ENCODE measurements around the gene TMEM63A. TPM values are rescaled to one million over a fixed set of nuclear protein-coding genes. Genes with fewer than 3 reads are reported as not detected.

Gene TMEM63A
- total RNA-seq, 1 experiment from 2014 or later, result 91.7 TPM

DNA sequence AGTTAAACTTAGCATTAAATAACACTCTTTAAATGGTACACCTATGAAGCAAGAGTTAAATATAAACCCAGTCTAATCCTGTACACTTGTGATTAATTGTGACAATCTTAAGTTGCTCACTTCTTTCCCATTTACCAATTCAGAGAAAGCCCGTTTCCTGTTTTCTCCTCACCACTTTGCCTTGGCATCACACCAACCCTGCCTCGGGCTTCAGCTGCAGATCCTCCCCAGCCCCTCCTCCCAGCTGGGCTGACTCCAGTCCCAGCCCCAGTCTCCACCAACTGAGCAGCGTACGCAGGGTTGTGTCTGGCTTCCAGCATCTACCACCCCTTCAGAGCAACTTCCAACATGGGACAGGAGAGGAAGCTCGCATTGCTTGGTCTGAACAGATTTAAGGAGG, 37.7 kb upstream of the TMEM63A start (continued):
- TF ChIP-seq KAT7 (CRISPR knock-in tag; IDR thresholded peaks at IDR 0.05; ENCODE audit: borderline replicate concordance) (no peak), NR2C2 (CRISPR knock-in tag; IDR thresholded peaks at IDR 0.05) (no peak), IRF2 (CRISPR knock-in tag; IDR thresholded peaks at IDR 0.05; ENCODE audit: borderline replicate concordance, low read depth) (no peak), NFATC4 (CRISPR knock-in tag; IDR thresholded peaks at IDR 0.05) (no peak), TEAD4 (CRISPR knock-in tag; IDR thresholded peaks at IDR 0.05) (no peak), TEAD1 (CRISPR knock-in tag; IDR thresholded peaks at IDR 0.05) (no peak), JUN (CRISPR knock-in tag; IDR thresholded peaks at IDR 0.05) (no peak)
- TF ChIP-seq, protein P1, sequence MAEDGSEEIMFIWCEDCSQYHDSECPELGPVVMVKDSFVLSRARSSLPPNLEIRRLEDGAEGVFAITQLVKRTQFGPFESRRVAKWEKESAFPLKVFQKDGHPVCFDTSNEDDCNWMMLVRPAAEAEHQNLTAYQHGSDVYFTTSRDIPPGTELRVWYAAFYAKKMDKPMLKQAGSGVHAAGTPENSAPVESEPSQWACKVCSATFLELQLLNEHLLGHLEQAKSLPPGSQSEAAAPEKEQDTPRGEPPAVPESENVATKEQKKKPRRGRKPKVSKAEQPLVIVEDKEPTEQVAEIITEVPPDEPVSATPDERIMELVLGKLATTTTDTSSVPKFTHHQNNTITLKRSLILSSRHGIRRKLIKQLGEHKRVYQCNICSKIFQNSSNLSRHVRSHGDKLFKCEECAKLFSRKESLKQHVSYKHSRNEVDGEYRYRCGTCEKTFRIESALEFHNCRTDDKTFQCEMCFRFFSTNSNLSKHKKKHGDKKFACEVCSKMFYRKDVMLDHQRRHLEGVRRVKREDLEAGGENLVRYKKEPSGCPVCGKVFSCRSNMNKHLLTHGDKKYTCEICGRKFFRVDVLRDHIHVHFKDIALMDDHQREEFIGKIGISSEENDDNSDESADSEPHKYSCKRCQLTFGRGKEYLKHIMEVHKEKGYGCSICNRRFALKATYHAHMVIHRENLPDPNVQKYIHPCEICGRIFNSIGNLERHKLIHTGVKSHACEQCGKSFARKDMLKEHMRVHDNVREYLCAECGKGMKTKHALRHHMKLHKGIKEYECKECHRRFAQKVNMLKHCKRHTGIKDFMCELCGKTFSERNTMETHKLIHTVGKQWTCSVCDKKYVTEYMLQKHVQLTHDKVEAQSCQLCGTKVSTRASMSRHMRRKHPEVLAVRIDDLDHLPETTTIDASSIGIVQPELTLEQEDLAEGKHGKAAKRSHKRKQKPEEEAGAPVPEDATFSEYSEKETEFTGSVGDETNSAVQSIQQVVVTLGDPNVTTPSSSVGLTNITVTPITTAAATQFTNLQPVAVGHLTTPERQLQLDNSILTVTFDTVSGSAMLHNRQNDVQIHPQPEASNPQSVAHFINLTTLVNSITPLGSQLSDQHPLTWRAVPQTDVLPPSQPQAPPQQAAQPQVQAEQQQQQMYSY (CRISPR knock-in tag; IDR thresholded peaks at IDR 0.05), result no peak

DNA sequence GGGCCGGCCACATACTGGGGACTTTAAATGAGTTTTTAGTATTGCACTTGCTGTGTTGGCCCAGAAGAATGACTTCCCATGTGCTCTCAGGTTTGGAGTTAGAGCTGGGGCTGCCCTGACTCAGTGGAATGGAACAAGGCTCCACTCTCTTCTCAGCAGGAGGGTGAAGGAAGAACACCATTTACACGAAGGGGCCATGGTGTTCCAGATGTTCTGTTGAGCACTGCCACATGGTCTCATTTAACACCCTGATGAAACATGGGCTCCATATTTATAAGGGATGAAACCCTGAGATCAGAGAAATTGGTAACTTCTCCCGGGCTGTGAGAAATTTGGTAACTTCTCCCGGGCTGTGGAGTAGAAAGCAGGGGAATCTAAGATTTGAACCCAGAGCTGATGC, 36.1 kb upstream of the TMEM63A start:
- no peak for DNase-seq (ENCODE audit: low spot score)
- H3K4me1 Mint-ChIP-seq, result peaks cover 18% of the 10 kb centered on the region
- no peak overlapping the region for H3K27ac Mint-ChIP-seq
- no peak for TF ChIP-seq ZNF263 (CRISPR knock-in tag; IDR thresholded peaks at IDR 0.05; ENCODE audit: low read depth)
- no peak for TF ChIP-seq ELF4 (CRISPR knock-in tag; IDR thresholded peaks at IDR 0.05; ENCODE audit: low read depth)
- TF ChIP-seq, protein P2, sequence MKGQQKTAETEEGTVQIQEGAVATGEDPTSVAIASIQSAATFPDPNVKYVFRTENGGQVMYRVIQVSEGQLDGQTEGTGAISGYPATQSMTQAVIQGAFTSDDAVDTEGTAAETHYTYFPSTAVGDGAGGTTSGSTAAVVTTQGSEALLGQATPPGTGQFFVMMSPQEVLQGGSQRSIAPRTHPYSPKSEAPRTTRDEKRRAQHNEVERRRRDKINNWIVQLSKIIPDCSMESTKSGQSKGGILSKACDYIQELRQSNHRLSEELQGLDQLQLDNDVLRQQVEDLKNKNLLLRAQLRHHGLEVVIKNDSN (CRISPR knock-in tag; IDR thresholded peaks at IDR 0.05), result no peak
- no peak for TF ChIP-seq TCF7 (CRISPR knock-in tag; IDR thresholded peaks at IDR 0.05; ENCODE audit: low read depth)
- TF ChIP-seq, protein P3, sequence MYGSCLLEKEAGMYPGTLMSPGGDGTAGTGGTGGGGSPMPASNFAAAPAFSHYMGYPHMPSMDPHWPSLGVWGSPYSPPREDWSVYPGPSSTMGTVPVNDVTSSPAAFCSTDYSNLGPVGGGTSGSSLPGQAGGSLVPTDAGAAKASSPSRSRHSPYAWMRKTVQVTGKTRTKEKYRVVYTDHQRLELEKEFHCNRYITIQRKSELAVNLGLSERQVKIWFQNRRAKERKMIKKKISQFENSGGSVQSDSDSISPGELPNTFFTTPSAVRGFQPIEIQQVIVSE (CRISPR knock-in tag; IDR thresholded peaks at IDR 0.05; ENCODE audit: borderline replicate concordance), result no peak
- POLR2A ChIA-PET, result interaction anchor here (0.5 kb wide), 1 partner anchor 360 kb away, joined by 10 read pairs; no protein-coding TSS in a partner anchor
- H3K27me3 Mint-ChIP-seq (ENCODE audit: low read depth), result no peaks in the 10 kb centered on the region
- no peak overlapping the region for H3K4me3 Mint-ChIP-seq
- H3K36me3 Mint-ChIP-seq, result peaks cover 50% of the 10 kb centered on the region
- no peak for ATAC-seq
- no peaks in the 10 kb centered on the region for H3K9me3 Mint-ChIP-seq
- CTCF ChIA-PET, result interaction anchor here (0.5 to 0.7 kb wide), 2 partner anchors 37 to 630 kb away, joined by 3 read pairs; no protein-coding TSS in a partner anchor

DNA sequence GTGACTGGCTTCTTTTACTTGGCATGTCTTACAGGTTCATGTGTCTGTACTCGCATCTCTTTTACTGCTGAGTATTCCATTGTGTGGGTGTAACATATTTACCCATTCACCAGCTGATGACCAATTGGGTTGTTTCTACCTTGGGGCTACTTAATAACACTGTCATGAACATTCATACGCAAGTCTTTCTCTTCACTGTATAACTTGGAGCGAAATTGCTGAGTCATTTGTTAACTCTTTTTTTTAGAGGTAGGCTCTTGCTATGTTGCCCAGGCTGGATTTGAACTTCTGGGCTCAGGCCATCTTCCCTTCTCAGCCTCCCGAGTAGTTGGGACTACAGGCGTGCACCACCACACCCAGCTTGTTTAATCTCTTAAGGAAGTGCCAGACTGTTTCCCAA, 35.4 kb upstream of the TMEM63A start:
- H3K36me3 Mint-ChIP-seq, result peaks cover 45% of the 10 kb centered on the region
- H3K27me3 Mint-ChIP-seq (ENCODE audit: low read depth), result no peaks in the 10 kb centered on the region
- H3K9me3 Mint-ChIP-seq, result no peaks in the 10 kb centered on the region
- TF ChIP-seq ZNF423 (CRISPR knock-in tag; IDR thresholded peaks at IDR 0.05), result no peak
- TF ChIP-seq NR1H2 (CRISPR knock-in tag; IDR thresholded peaks at IDR 0.05), result no peak
- TF ChIP-seq, protein P4, sequence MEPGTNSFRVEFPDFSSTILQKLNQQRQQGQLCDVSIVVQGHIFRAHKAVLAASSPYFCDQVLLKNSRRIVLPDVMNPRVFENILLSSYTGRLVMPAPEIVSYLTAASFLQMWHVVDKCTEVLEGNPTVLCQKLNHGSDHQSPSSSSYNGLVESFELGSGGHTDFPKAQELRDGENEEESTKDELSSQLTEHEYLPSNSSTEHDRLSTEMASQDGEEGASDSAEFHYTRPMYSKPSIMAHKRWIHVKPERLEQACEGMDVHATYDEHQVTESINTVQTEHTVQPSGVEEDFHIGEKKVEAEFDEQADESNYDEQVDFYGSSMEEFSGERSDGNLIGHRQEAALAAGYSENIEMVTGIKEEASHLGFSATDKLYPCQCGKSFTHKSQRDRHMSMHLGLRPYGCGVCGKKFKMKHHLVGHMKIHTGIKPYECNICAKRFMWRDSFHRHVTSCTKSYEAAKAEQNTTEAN (CRISPR knock-in tag; IDR thresholded peaks at IDR 0.05), result no peak
- TF ChIP-seq, protein P5, sequence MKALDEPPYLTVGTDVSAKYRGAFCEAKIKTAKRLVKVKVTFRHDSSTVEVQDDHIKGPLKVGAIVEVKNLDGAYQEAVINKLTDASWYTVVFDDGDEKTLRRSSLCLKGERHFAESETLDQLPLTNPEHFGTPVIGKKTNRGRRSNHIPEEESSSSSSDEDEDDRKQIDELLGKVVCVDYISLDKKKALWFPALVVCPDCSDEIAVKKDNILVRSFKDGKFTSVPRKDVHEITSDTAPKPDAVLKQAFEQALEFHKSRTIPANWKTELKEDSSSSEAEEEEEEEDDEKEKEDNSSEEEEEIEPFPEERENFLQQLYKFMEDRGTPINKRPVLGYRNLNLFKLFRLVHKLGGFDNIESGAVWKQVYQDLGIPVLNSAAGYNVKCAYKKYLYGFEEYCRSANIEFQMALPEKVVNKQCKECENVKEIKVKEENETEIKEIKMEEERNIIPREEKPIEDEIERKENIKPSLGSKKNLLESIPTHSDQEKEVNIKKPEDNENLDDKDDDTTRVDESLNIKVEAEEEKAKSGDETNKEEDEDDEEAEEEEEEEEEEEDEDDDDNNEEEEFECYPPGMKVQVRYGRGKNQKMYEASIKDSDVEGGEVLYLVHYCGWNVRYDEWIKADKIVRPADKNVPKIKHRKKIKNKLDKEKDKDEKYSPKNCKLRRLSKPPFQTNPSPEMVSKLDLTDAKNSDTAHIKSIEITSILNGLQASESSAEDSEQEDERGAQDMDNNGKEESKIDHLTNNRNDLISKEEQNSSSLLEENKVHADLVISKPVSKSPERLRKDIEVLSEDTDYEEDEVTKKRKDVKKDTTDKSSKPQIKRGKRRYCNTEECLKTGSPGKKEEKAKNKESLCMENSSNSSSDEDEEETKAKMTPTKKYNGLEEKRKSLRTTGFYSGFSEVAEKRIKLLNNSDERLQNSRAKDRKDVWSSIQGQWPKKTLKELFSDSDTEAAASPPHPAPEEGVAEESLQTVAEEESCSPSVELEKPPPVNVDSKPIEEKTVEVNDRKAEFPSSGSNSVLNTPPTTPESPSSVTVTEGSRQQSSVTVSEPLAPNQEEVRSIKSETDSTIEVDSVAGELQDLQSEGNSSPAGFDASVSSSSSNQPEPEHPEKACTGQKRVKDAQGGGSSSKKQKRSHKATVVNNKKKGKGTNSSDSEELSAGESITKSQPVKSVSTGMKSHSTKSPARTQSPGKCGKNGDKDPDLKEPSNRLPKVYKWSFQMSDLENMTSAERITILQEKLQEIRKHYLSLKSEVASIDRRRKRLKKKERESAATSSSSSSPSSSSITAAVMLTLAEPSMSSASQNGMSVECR (CRISPR knock-in tag; IDR thresholded peaks at IDR 0.05; ENCODE audit: borderline replicate concordance), result no peak
- TF ChIP-seq ZNF121 (CRISPR knock-in tag; IDR thresholded peaks at IDR 0.05), result 0 out of 2 replicates have a peak, but pooled peaks have one; percentile 15
- TF ChIP-seq, protein P6, sequence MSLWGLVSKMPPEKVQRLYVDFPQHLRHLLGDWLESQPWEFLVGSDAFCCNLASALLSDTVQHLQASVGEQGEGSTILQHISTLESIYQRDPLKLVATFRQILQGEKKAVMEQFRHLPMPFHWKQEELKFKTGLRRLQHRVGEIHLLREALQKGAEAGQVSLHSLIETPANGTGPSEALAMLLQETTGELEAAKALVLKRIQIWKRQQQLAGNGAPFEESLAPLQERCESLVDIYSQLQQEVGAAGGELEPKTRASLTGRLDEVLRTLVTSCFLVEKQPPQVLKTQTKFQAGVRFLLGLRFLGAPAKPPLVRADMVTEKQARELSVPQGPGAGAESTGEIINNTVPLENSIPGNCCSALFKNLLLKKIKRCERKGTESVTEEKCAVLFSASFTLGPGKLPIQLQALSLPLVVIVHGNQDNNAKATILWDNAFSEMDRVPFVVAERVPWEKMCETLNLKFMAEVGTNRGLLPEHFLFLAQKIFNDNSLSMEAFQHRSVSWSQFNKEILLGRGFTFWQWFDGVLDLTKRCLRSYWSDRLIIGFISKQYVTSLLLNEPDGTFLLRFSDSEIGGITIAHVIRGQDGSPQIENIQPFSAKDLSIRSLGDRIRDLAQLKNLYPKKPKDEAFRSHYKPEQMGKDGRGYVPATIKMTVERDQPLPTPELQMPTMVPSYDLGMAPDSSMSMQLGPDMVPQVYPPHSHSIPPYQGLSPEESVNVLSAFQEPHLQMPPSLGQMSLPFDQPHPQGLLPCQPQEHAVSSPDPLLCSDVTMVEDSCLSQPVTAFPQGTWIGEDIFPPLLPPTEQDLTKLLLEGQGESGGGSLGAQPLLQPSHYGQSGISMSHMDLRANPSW (CRISPR knock-in tag; conservative IDR thresholded peaks at IDR 0.05; ENCODE audit: low read depth), result no peak
- TF ChIP-seq OVOL2 (CRISPR knock-in tag; IDR thresholded peaks at IDR 0.05; ENCODE audit: borderline replicate concordance), result no peak
- ATAC-seq, result no peak
- DNase-seq (ENCODE audit: low spot score), result no peak
- peak overlapping the region; percentile 41 for H3K27ac Mint-ChIP-seq
- POLR2A ChIA-PET, result interaction anchor here (0.5 kb wide), 1 partner anchor 359 kb away, joined by 10 read pairs; no protein-coding TSS in a partner anchor
- peaks cover 16% of the 10 kb centered on the region; the same call in 1 of the 2 replicates for H3K4me1 Mint-ChIP-seq
- CTCF ChIA-PET, result no interaction called here
- no peak overlapping the region for H3K4me3 Mint-ChIP-seq
